Measurements from ENCODE around the gene QPCT. TPM values are rescaled to one million over a fixed set of nuclear protein-coding genes. Genes with fewer than 3 reads are reported as not detected.

The QPCT gene
- total and polyA plus RNA-seq, 2 experiments from 2014 or later = 37.5 to 48.5 TPM

- Histone ChIP-seq H3K4me2 (ENCODE audit: unreplicated experiment) (no peak overlapping the region), H3K27ac (no peak overlapping the region), H3K36me3 (ENCODE audit: low read depth) (no peaks in the 10 kb centered on the region), H2AFZ (no peak overlapping the region), H3K4me1 (ENCODE audit: insufficient read depth) (peaks cover 26% of the 10 kb centered on the region), H3K9me3 (ENCODE audit: low read depth) (no peaks in the 10 kb centered on the region), H3K9me2 (ENCODE audit: insufficient read depth) (no peaks in the 10 kb centered on the region), H3K79me2 (ENCODE audit: insufficient read depth) (no peaks in the 10 kb centered on the region), H3F3A (ENCODE audit: insufficient read depth) (peaks cover 5% of the 10 kb centered on the region; the same call in 1 of the 2 replicates), H4K20me1 (ENCODE audit: insufficient read depth) (no peaks in the 10 kb centered on the region), H3K27me3 (replicated peaks; ENCODE audit: insufficient read depth) (no peaks in the 10 kb centered on the region), H3K4me3 (no peak overlapping the region), H3K9ac (no peak overlapping the region)
- TF ChIP-seq EZH2phosphoT487 (IDR thresholded peaks at IDR 0.05; ENCODE audit: insufficient read depth, low read depth) = no peak
- no peak for TF ChIP-seq EZH2 (IDR thresholded peaks at IDR 0.05; ENCODE audit: insufficient read depth, poor library complexity, severe bottlenecking)
- in situ Hi-C loops (cut with MboI) = no loop called here
- DNase-seq = no peak
- WGBS, 2 experiments (ENCODE audit: low coverage in 1 of 2, low lambda C conversion rate in 2 of 2, missing lambda C conversion rate in 2 of 2) = 87 to 89% methylated on average over 7 of the region's 7 CpGs
Observed at GRCh38 chr2:37355735-37356134, 11.3 kb downstream of the QPCT start.

DNA sequence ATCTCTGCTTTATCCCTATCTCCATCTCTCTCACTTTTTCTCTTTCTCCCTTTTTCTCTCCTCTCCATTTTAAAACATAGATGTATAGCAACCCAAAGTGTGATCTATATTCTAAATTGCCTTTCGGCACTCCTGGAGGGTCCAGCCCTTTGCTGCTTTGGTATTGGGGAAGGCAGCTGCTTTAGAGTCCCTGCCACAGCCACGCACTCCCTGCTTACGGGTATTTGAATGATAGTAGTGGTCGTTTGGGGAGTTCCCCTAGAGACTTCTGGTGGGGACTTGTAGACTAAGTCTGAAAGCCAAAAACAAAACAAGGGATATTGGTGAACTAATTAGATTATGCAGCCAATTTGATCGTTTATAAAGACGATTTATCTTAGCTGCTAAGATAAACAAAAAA, 11.9 kb downstream of the QPCT start:
- in situ Hi-C loops (cut with MboI) = no loop called here
- no peak overlapping the region for H3K4me3 ChIP-seq
- H3K9me3 ChIP-seq (ENCODE audit: low read depth) = no peaks in the 10 kb centered on the region
- no peaks in the 10 kb centered on the region for H3K9me2 ChIP-seq (ENCODE audit: insufficient read depth)
- H3F3A ChIP-seq (ENCODE audit: insufficient read depth) = no peaks in the 10 kb centered on the region; the same call in 1 of the 2 replicates
- no peaks in the 10 kb centered on the region for H3K27me3 ChIP-seq (replicated peaks; ENCODE audit: insufficient read depth)
- H3K27ac ChIP-seq = no peak overlapping the region
- no peaks in the 10 kb centered on the region for H4K20me1 ChIP-seq (ENCODE audit: insufficient read depth)
- H3K4me1 ChIP-seq (ENCODE audit: insufficient read depth) = peaks cover 21% of the 10 kb centered on the region; the same call in 1 of the 2 replicates
- 58 to 60% methylated on average over 6 of the region's 6 CpGs for WGBS, 2 experiments (ENCODE audit: low coverage in 1 of 2, low lambda C conversion rate in 2 of 2, missing lambda C conversion rate in 2 of 2)
- H2AFZ ChIP-seq = no peak overlapping the region
- no peak overlapping the region for H3K4me2 ChIP-seq (ENCODE audit: unreplicated experiment)
- TF ChIP-seq EZH2phosphoT487 (IDR thresholded peaks at IDR 0.05; ENCODE audit: insufficient read depth, low read depth) (no peak), EZH2 (IDR thresholded peaks at IDR 0.05; ENCODE audit: insufficient read depth, poor library complexity, severe bottlenecking) (no peak)
- no peaks in the 10 kb centered on the region for H3K79me2 ChIP-seq (ENCODE audit: insufficient read depth)
- DNase-seq = no peak
- no peaks in the 10 kb centered on the region for H3K36me3 ChIP-seq (ENCODE audit: low read depth)
- no peak overlapping the region for H3K9ac ChIP-seq

DNA sequence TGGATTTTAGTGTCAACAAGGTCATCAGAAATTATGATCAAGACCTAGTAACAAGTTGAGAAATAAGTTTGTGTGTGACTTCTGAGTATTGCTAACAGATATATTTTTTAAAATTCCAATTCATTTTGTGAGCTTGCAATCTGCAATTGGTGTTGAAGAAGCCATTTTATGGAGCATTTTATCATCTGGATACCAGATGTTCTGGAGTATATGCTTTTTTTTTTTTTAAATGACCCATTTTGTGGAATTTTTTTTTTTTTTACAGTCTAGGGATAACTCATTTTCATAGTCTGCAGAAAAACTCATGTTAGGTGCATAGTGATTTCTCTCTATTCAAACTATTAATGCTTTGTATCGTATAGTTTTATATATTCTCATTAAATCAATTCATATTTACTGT, 12.6 kb downstream of the QPCT start:
- Histone ChIP-seq H3K79me2 (ENCODE audit: insufficient read depth) (no peaks in the 10 kb centered on the region), H2AFZ (peak overlapping the region; percentile 56), H3K4me3 (no peak overlapping the region), H3K4me2 (ENCODE audit: unreplicated experiment) (peak overlapping the region; percentile 29), H3K4me1 (ENCODE audit: insufficient read depth) (peaks cover 17% of the 10 kb centered on the region; the same call in 1 of the 2 replicates), H3K27me3 (replicated peaks; ENCODE audit: insufficient read depth) (no peaks in the 10 kb centered on the region), H3K9ac (peak overlapping the region; percentile 18), H3K27ac (no peak overlapping the region), H4K20me1 (ENCODE audit: insufficient read depth) (no peaks in the 10 kb centered on the region), H3F3A (ENCODE audit: insufficient read depth) (no peaks in the 10 kb centered on the region), H3K9me3 (ENCODE audit: low read depth) (no peaks in the 10 kb centered on the region), H3K36me3 (ENCODE audit: low read depth) (no peaks in the 10 kb centered on the region), H3K9me2 (ENCODE audit: insufficient read depth) (no peaks in the 10 kb centered on the region)
- DNase-seq = peak; percentile 49
- 21 to 30% methylated on average over 1 of the region's 1 CpG for WGBS, 2 experiments (ENCODE audit: low coverage in 1 of 2, low lambda C conversion rate in 2 of 2, missing lambda C conversion rate in 2 of 2)
- TF ChIP-seq EZH2phosphoT487 (IDR thresholded peaks at IDR 0.05; ENCODE audit: insufficient read depth, low read depth) = no peak
- no peak for TF ChIP-seq EZH2 (IDR thresholded peaks at IDR 0.05; ENCODE audit: insufficient read depth, poor library complexity, severe bottlenecking)
- in situ Hi-C loops (cut with MboI) = no loop called here

GRCh38 chr2:37357530-37357929, 13.1 kb downstream of the QPCT start:
- H3K4me2 ChIP-seq (ENCODE audit: unreplicated experiment) = peak overlapping the region; percentile 29
- H2AFZ ChIP-seq = peak overlapping the region; percentile 56
- no peaks in the 10 kb centered on the region for H3K9me3 ChIP-seq (ENCODE audit: low read depth)
- H3K79me2 ChIP-seq (ENCODE audit: insufficient read depth) = no peaks in the 10 kb centered on the region
- no peaks in the 10 kb centered on the region for H4K20me1 ChIP-seq (ENCODE audit: insufficient read depth)
- H3K4me3 ChIP-seq = no peak overlapping the region
- peaks cover 17% of the 10 kb centered on the region; the same call in 1 of the 2 replicates for H3K4me1 ChIP-seq (ENCODE audit: insufficient read depth)
- H3F3A ChIP-seq (ENCODE audit: insufficient read depth) = no peaks in the 10 kb centered on the region
- no peaks in the 10 kb centered on the region for H3K27me3 ChIP-seq (replicated peaks; ENCODE audit: insufficient read depth)
- H3K36me3 ChIP-seq (ENCODE audit: low read depth) = no peaks in the 10 kb centered on the region
- H3K9me2 ChIP-seq (ENCODE audit: insufficient read depth) = no peaks in the 10 kb centered on the region
- 14 to 24% methylated on average over 4 of the region's 4 CpGs for WGBS, 2 experiments (ENCODE audit: low coverage in 1 of 2, low lambda C conversion rate in 2 of 2, missing lambda C conversion rate in 2 of 2)
- peak; percentile 50 for DNase-seq
- H3K9ac ChIP-seq = peak overlapping the region; percentile 18
- H3K27ac ChIP-seq = no peak overlapping the region
- in situ Hi-C loops (cut with MboI) = no loop called here
- TF ChIP-seq EZH2phosphoT487 (IDR thresholded peaks at IDR 0.05; ENCODE audit: insufficient read depth, low read depth) (no peak), EZH2 (IDR thresholded peaks at IDR 0.05; ENCODE audit: insufficient read depth, poor library complexity, severe bottlenecking) (no peak)

DNA sequence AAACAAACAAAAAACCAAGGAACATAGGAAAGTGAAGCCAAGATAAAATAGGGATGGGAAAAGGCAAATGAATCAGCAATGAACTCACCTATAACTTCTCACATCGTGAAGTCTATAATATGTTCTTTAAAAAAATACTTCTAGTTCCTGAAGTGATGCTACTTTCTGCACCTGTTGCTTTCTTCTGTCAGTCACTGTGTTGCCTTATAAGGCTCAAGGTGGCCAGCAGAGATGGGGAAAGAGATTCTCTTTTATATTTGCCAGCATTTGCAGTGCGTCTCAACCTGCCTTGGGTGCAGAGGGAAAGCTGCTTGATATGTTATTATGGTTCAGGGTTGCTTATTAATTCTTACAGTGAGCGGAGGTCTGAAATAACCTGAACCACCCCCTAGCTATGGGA, 14.0 kb downstream of the QPCT start:
- in situ Hi-C loops (cut with MboI) = no loop called here
- no peak overlapping the region for H3K27ac ChIP-seq
- no peaks in the 10 kb centered on the region for H3K9me2 ChIP-seq (ENCODE audit: insufficient read depth)
- no peaks in the 10 kb centered on the region for H4K20me1 ChIP-seq (ENCODE audit: insufficient read depth)
- peaks cover 17% of the 10 kb centered on the region; the same call in 1 of the 2 replicates for H3K4me1 ChIP-seq (ENCODE audit: insufficient read depth)
- no peak overlapping the region for H3K4me3 ChIP-seq
- H3F3A ChIP-seq (ENCODE audit: insufficient read depth) = no peaks in the 10 kb centered on the region
- no peaks in the 10 kb centered on the region for H3K36me3 ChIP-seq (ENCODE audit: low read depth)
- no peak overlapping the region for H2AFZ ChIP-seq
- DNase-seq = no peak
- no peaks in the 10 kb centered on the region for H3K79me2 ChIP-seq (ENCODE audit: insufficient read depth)
- WGBS, 2 experiments (ENCODE audit: low coverage in 1 of 2, low lambda C conversion rate in 2 of 2, missing lambda C conversion rate in 2 of 2) = 97 to 98% methylated on average over 3 of the region's 3 CpGs
- H3K27me3 ChIP-seq (replicated peaks; ENCODE audit: insufficient read depth) = no peaks in the 10 kb centered on the region
- H3K9me3 ChIP-seq (ENCODE audit: low read depth) = no peaks in the 10 kb centered on the region
- H3K4me2 ChIP-seq (ENCODE audit: unreplicated experiment) = no peak overlapping the region
- H3K9ac ChIP-seq = no peak overlapping the region
- no peak for TF ChIP-seq EZH2 (IDR thresholded peaks at IDR 0.05; ENCODE audit: insufficient read depth, poor library complexity, severe bottlenecking)
- TF ChIP-seq EZH2phosphoT487 (IDR thresholded peaks at IDR 0.05; ENCODE audit: insufficient read depth, low read depth) = no peak

All from GM23248 (cell line).